AG09309 (cell line): ENCODE data around the gene EXOC6B.

ENCODE experiments used
- DNase-seq: peaks from one replicate; pipeline ENCODE4 v3.0.0-alpha.2; 2010; ENCODE audit warnings: low read depth
- H3K4me3 ChIP-seq: 2 replicates; pipeline ENCODE4 v1.5.1; 2011; ENCODE audit warnings: mild to moderate bottlenecking, low read depth, low read length, moderate library complexity; ENCODE audit not compliant: control insufficient read depth
- TF ChIP-seq, protein P1 (sequence below): IDR thresholded peaks from 2 replicates; pipeline ENCODE4 v1.5.1; 2011; ENCODE audit warnings: mild to moderate bottlenecking, low read depth, low read length, inconsistent platforms; ENCODE audit not compliant: insufficient read depth, control insufficient read depth; ENCODE audit errors: missing control alignments

The EXOC6B gene

DNA sequence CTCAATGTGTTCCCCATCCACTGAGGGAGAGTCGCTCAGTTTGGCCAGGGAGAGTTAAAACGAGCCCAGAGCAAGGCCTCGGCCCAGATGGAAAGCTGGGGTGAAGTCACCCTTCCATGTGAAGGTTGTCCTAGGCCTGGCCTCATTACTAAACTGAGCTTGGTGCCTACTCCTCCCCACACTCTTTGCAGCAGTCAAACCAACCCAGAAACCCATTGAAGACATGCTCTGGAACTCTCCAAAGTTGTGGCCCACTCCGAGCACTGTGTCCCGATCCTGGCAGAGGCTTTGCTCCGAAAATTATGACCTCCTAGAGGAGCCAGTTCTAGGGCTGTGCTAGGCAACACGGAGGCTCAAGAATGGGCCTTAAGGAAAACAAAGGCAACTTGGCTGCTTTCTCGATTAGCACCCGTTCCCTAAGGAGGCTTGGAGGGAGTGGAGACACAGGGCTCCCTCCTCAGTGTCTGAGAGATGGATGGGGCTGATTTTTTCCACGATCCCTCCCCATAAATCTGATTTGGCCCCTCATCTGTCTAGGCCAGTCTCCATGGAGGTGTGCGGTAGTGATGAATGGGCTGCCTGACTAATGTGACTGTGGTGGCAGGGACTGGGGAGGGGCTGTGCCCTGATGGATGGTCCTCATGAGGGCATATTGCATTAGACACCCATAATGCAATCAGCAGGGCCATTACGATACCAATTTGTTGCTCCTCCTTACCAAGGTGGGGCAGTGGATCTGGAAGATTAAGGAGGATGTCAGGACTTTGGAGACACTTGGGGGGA lies 666.4 kb downstream of the EXOC6B start:
- no peak overlapping the region for H3K4me3 ChIP-seq
- TF ChIP-seq, protein P1, sequence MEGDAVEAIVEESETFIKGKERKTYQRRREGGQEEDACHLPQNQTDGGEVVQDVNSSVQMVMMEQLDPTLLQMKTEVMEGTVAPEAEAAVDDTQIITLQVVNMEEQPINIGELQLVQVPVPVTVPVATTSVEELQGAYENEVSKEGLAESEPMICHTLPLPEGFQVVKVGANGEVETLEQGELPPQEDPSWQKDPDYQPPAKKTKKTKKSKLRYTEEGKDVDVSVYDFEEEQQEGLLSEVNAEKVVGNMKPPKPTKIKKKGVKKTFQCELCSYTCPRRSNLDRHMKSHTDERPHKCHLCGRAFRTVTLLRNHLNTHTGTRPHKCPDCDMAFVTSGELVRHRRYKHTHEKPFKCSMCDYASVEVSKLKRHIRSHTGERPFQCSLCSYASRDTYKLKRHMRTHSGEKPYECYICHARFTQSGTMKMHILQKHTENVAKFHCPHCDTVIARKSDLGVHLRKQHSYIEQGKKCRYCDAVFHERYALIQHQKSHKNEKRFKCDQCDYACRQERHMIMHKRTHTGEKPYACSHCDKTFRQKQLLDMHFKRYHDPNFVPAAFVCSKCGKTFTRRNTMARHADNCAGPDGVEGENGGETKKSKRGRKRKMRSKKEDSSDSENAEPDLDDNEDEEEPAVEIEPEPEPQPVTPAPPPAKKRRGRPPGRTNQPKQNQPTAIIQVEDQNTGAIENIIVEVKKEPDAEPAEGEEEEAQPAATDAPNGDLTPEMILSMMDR, result no peak
- no peak for DNase-seq

DNA sequence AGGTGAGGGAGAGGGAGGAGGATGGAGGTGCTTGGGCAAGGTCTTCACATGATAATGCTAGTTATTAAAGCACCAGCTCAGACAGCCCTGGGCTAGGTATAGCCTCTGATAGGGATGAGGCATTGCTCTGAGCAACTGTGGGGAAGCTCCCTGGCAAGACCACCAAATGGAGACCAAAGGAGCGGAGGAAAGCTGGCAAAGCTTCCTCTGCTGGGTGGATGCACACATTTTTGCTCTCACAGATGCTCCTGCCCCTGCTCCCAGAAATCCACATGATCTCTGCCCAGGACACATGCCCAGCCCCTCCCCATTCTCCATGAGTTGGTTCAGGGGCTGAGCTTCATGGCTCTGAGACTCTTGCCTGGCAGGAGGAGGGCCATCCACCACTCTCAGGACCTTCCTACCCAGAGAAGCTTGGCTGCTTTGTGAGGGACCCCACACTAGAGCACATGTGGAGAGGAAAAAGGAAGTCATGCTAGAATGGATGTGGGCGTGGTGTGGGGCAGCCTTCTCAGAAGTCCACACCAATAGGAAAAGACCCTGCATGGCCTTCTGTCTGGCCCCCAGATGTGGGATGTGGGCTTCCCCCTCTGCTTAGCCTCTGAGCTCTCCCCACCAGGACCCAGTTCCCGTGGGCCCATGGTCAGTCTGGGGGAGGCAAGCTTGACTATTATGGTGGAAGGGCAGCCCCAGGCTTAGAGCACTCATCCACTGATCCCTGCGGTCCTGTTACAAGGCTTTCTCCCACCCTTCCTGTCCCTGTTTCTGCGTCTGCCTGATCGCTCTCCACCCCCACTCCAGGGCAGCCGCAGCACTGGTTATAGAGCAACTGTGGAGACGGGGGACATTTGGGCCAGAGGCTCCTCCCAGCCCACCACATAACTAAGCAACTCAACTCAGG lies 667.7 kb downstream of the EXOC6B start:
- TF ChIP-seq, protein P1, result no peak
- H3K4me3 ChIP-seq, result no peak overlapping the region
- DNase-seq, result no peak

DNA sequence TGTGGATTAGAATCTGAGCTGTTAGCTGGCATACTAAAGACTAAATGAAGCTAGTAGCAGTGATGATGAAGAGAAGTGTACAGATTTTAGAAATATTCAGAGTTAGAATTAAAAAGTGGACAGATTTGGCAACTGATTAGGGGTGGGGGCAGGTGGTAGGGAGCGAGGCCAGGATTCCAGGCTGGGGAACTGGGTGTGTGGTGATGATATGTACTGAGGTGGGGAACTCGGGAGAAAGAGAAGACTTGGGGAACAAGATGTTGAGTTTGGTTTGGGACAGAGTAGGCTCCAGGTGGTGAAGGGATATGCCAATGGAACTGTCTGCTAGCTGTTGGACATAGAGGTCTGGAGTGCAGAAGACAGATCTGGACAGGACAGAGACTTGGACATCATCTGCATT lies 669.0 kb downstream of the EXOC6B start:
- DNase-seq, result no peak
- no peak overlapping the region for H3K4me3 ChIP-seq
- TF ChIP-seq, protein P1, result no peak

DNA sequence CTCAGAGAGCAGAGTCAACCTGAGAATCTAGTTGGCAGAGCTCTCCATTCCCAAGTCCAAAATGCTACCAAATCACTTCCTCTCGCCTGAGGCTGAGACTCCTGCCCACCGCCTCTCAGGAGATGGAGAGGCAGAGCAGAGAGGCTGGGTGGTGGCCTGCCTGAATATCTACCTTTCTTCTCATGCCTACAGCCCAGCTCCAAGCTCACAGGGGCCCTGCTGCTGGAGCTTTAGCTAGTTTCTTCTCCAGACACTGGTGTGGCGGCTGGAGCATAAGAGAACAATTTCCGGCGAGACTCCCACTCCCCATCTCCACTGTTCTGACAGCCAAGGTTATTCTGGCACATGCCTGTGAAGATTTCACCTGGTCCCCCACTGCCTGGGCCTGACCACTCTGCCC lies 670.1 kb downstream of the EXOC6B start:
- no peak overlapping the region for H3K4me3 ChIP-seq
- TF ChIP-seq, protein P1, result no peak
- DNase-seq, result no peak

DNA sequence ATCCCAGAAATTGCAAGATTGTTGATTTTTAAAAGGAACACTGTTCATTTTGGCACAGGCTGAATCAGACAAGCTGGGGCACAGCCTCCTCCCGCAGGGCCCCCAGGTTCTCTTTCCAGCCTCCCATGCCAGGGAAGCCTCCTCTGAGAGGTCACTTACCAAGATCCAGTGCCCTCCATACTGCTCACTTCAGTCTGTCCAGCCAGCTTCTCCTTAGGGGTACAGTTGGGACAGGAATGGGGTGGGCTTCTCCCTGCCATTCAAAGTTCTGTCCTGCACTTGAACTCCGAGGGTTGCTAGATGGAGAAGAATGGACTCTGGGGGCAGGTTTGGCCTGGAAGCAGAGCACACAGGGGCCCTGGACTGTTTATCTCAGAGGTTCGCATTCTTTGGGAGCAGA lies 670.7 kb downstream of the EXOC6B start:
- TF ChIP-seq, protein P1, result no peak
- DNase-seq, result no peak
- no peak overlapping the region for H3K4me3 ChIP-seq

DNA sequence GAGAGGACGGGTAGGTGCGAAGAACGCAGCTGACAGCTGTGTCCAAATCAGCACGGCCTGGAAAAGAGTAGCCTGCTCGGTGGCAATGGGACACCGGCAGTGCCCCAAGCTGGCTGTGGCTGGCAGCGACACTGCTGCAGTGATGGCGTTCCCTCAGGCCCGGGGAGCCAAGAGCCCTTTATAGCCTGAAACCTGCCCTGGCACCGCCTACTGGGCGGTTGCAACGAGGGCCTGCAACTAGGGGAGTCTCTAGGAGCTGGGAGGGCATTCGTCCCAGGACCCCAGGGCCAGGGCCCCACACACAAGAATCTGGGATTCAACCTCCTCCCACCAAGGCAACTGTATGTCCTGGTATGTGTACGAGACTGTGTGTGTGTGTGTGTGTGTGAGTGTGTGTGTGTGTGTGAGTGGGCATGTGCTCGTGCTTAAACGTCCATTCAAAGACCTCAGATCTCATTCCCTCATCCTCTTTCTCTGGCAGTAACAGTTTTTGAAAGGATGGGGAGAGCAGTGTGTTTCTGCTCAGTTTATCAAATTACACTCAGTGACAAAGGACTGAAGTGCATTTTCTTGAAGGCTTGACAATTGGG lies 671.4 kb downstream of the EXOC6B start:
- H3K4me3 ChIP-seq, result no peak overlapping the region
- no peak for DNase-seq
- TF ChIP-seq, protein P1, result no peak
